ENCODE results near the gene BRD3.

The BRD3 gene

DNA sequence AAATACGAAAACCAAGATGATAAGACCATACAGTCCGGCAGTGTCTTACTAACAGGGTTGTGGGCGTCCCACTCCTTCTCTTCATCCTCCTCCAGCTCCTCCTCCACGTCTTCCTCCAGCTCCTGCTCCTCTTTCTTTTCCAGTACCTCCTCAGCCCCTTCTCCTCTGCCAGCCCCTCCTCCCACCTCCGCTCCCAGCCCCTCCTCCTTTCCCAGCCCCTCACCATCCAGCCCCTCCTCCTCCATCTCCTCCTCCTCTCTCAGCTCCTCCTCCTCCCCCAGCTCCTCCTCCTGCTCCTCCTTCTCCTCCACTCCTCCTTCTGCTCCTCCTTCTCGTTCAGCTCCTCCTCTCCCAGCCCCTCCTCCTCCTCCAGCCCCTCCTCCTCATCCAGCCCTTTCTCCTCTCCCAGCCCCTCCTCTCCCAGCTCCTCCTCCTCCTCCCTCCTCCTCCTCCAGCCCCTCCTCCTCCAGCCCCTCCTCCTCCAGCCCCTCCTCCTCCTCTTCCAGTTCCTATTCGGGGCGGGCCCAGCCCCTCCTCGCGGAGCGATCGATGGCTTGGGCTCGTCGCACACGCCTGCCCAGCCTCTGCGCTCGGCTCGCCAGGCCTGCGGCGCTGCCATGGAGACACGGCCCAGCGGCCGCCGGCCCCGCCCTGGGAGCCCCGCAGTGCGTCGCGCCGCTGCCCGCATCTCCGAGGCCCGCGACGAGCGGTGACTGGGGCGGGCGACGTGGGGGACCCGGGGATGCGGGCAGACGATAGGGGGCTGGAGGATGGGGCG is 42.8 kb downstream of the BRD3 start, which contains the start of gene BRD3OS:
Gene BRD3OS, plus strand, starts transcription at position 654 of the 778 bp plus-strand sequence. CDS start 1,267 bp downstream, outside the sequence.
- peak; percentile 89 for DNase-seq (ENCODE audit: low read depth)

DNA sequence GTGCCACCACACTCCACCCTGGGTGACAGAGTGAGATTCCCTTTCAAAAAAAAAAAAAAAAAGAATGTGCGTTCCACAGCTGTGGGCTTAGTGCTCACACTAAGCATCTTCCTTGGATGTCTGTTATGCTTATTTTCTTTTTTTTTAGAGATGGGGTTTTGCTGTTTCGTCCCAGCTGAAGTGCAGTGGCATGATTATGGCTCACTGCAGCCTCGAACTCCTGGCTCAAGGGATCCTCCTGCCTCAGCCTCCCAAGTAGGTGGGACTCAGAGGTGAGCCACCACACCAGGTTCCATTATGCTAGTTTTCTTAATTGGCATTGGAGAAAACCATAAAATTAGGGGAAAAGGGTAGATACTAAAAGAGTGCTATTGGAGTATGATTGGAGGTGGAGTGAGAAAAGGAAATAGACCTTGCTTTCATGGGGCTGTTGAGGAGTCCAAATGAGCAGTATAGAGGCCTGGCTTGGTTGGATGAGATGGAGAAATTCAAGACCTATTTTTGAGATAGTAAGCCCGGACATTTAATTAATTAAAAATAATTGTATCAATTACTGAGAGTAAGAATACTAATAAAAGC is 43.5 kb downstream of the BRD3 start:
- no peak for DNase-seq (ENCODE audit: low read depth)

DNA sequence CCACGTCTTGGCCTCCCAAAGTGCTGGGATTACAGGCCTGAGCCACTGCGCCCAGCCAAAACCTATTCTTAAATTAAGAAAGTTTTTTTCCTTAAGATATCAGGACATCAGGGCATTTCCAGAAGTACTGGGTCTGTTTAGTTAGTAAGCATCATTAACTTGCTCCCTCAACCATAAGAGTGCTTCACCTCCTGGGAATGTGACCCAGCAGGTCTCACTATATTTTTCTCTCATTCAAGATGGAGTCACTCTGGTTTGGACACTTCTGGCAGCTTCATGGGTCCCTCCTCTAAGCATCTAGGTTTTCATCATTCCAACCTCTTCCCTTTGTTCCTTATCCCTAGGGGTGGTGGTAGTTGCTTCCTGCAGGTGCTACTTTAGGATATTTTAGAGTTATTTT is 52.9 kb downstream of the BRD3 start:
- DNase-seq (ENCODE audit: low read depth): no peak

DNA sequence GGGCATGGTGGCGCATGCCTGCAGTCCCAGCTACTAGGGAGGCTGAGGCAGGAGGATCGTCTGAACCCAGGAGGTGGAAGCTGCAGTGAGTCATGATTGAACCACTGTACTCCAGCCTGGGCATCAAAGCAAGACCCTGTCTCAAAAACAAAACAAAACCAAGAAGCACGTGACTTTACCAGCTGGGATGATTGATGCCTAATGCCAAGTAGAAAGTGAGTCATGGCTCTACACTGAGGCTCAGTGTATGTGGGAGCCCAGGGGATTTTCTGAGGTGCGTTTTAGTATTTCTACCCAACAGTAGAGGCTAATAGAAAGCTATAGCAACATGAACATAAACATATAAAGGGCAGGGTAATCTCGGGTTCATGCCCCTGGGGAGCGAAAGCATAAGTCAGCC is 56.4 kb downstream of the BRD3 start:
- no peak for DNase-seq (ENCODE audit: low read depth)

DNA sequence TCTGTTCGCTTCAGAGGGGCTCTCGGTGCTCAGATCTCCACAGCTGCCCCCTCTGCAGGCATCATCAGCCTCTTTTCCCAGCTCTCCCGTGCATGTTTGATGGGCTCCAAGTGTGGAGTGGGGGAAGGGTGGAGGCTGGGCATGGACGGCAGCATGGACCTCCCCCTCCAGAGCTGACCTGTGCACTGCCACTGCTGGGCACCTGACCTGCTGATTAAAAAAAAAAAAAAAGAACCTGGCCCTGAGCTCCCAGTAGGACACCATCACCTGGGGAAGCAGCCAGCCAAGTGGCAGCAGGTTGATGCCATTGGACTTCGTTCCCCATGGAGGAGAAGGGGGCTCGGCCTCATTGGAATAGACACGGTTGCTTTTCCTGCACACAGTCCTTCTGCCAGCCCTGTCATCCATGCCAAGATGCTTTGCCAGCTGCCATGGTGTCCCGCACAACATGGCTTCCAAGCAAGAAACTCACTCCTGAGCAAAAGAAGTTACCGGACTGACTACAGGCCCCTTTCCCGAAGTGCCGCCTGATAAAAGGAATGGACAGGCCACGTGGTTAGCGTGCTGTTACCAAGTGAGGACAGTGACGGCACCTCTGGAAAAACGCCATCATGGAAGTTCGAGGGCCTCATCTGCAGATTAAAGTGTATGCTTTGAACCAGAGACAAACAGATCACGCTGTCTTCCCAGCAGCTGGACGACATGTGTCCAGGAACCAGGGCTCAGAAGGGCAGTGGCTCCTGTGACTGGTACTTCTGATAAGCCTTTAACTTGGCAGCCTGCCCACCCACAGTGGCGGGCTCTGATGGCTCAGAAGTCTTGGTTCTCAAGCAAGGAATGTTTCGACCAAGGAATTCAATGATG is 57.3 kb downstream of the BRD3 start:
- DNase-seq (ENCODE audit: low read depth): no peak

DNA sequence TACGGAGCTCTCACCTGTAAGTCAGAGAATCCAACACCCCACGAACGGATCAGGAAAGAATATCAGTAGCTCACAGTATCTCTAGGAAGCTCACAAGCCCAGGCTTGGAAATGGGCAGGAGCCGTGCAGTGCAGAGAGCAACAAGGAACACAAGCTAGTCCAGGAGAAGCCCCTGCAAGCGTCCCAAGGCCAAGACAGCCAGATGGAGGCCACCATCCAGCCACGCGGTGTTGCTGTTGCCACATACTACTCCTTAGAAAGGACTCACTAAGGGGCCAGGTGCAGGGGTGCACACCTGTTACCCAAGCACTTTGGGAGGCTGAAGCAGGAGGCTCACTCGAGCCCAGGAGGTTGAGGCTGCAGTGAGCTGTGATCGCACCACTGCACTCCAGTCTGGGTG is 60.3 kb downstream of the BRD3 start:
- no peak for DNase-seq (ENCODE audit: low read depth)

DNA sequence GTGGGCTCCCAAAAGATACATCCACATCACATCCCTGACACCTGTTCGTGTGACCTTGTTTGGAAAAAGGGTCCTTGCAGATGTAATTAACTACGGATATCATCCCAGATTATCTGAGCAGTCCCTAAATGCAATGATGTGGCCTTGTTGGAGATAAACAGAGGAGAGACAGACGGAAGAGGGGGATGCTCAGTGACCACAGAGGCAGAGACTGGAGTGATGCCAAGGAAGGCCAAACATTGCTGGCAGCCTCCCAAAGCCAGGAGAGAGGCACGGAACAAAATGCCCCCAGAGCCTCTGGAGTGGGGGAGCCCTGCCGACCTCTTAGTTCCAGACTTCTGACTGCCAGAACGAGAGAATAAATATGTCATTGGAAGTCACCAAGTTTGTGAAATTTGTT is 60.7 kb downstream of the BRD3 start:
- no peak for DNase-seq (ENCODE audit: low read depth)

DNA sequence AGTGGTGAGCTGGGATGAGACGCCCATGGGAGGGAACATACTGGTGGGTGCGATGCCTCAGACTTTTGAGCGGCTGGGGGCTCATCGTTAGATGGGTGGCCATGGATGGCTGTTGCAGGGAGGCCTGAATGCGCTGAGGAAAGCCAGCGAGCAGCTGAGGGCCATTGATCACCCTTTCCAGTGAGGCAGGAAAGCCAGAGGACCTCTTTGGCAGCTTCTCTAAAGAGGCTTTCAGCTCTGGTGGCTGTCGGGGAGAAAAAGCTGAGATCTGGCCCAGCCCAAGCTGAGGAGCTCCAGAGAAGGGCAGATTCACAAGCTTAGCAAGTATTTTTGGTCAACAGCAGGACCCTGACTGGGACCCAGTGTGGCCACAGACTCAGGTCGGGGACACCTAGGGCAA is 62.4 kb downstream of the BRD3 start:
- DNase-seq (ENCODE audit: low read depth): no peak

DNA sequence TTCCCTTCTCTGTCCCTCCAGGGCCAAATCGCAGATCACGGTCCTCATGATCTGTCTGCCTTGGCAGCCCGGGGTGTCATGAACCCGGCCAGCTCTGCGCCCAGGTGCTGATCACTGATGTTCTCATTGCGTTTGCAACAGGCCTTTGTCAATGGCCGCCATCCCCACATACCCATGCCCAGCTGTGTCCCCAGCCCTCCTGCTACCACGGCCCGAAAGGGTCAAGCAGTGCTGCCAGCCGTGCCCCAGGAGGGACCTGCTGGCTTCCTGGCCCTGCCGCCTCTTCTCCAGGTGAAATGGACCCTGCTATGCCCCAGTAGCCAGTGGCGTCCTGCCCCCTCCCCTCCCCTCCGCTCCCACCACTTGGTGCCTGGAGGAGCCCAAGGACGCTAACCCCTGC is 62.9 kb downstream of the BRD3 start:
- no peak for DNase-seq (ENCODE audit: low read depth)

DNA sequence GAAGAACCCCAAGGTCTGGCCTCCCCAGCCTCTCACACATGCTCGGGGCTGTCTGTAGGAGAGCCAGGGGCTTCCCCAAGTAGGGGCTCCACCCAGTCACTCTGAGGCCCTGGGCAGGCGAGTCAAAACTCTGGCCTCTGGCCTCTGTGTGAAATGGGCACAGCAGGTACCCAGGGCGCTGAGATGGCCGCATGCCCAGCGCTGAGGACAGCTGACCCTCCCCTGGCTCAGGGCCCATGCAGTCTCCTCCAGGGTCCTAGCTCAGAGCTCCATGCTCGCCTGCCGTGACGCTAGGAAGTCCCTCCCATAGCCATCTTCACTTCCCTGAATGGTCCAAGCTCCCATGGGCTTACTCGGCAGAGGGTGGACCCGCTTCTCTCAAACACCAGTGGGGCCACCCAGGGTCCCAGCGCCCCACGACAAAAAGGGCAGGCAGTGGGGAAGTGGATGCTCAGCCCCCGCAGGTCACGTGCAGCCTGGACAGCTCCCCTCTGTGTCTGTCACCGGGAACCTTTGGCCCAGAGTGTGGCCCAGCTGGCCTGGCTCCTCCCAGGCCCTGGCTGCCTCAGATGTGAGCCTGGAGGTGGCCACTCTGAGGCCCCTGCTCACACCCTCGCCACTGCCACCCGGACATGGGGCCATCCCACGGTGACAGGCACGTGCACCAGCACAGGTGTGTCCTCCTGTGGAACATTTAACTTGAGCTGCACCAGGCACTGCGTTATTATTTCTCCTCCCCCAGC is 63.5 kb downstream of the BRD3 start:
- no peak for DNase-seq (ENCODE audit: low read depth)

DNA sequence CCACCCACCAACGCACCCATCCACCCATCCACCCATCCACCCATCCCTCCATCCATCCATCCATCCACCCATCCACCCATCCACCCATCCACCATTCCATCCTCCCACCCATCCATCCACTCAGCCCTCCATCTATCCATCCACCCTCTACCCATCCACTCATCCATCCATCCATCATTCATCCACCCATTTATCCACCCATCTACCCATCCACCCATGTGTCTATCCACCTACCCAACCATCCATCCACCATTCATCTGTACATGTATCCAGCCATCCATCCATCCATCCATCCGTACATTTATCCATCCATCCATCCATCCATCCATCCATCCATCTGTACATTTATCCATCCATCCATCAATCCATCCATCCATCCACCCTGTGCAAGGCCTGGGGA is 64.6 kb downstream of the BRD3 start:
- DNase-seq (ENCODE audit: low read depth): no peak

DNA sequence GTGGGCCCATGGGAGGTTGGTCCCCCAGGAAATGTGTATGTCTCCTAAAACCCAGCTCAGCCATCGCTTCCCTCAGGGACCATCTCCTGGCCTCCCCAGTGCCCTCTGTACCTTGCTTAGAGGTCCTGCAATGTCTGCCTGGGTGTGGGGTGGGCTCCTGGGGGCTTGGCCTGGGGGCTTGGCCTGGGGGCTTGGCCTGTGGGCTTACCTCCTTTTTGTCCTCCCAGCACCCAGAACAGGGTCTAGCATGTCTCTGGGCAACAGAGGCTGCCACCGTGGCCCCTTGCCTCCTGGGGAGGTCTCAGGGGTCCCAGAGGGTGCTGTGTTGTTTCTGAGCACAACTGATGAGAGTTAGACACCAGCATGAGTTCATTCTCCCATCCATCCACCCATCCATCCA is 65.0 kb downstream of the BRD3 start:
- no peak for DNase-seq (ENCODE audit: low read depth)

DNA sequence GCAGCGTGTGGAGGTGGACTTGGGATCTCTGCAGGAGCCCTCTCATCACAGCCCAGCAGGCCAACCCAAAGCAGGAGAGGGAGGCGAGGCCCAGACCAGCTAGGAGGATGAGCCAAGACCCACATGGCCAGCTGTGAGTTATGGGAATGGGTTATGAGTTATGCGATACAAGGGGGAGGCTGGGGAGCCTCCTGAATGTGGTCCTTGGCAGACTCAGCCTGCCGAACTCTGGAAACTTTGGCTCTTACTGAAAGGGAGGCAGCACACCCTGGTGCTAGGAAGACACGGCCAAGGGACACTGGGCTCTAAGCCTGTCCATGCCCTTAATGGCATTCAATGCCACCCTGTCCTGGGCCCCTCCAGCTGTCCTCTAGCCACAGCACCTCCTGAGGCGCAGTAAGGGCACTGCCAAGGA is 68.0 kb downstream of the BRD3 start:
- no peak for DNase-seq (ENCODE audit: low read depth)

DNA sequence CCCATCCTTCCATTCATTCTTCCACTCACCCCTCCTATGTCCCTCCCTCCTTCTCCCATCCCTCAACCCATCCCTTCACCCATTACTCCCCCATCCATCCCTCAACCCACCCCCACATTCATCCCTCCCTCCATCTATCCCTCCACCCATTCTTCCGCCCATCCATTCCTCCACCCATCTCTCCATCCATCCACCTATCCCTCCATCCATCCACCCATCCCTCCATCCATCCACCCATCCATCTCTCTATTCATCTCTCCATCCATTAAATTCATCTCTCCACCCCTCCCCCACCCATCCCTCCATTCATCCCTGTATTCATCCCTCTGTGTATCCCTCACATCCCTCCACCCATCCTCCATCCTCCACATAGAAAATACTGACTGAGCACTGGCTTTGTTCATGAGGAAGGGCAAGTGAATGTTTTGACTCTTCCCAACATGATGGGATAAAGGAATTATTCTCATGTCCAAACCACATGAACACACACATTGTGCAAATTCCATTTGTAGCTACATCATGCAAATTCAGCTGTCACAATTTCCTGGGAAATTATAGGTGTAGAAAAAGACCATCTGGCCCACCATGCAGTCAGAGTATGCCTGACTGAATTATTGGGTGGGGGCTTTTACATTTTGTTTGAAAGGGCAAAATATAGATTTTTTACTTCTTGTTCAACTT is 68.8 kb downstream of the BRD3 start:
- no peak for DNase-seq (ENCODE audit: low read depth)

DNA sequence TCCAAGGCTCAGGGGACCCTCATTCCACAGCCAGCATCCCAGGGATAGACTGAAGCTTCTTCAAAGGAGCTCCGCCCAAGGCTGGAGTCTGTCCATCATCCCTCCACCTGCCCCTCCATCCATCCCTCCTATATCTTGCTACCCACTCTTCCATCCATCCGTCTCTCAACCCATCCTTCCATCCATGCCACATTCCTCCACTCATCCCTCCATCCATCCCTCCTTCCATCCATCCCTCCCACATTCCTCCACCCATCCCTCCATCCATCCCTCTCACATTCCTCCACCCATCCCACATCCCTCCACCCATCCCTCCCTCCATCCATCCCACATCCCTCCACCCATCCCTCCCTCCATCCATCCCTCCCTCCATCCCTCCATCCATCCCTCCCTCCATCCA is 70.2 kb downstream of the BRD3 start:
- no peak for DNase-seq (ENCODE audit: low read depth)

DNA sequence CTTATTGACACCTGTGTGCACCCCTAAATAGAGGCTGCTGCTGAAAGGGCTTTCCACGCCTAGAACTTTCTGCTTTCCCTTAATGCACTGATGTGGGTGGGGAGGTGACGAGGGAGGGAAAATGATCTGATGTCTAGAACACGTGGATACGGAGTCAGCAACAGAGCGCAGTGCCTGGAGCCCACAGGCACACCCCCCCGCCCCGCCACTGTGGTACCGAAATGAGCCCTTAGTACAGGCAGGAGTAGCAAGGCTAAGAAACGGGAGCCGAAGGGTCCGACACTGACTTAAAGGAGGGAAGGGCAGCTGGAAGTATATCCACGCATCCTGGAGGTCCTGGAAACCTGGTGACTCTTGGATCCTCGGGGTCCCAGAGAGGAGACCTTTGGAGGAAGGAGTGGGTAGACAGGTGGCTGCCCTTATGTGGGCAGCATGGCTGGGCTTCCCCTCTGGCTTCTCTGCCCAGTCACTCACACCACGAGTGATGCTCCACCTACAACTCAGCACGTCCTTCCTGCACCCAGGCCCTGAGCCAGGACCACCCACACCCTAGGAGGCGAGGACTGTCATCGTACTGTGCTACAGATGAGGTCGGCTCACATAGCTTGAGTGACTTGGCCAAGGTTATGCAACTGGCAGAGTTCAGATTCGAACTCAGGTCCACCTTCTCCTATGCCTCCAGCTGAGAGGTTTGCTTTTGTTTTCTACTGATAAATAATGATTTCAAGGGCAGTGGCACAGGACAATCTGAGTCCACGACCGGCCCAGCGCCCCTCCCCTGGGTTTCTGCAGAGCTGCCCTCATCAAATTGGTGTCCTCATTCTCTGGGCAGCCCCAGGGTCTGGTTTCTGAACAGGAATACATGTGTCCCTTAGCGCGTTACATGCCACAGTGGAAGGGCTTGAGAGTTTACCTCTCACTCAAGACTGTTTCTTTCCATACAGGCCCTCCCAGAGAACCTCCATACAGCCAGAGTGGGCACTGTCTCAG is 71.0 kb downstream of the BRD3 start:
- no peak for DNase-seq (ENCODE audit: low read depth)

DNA sequence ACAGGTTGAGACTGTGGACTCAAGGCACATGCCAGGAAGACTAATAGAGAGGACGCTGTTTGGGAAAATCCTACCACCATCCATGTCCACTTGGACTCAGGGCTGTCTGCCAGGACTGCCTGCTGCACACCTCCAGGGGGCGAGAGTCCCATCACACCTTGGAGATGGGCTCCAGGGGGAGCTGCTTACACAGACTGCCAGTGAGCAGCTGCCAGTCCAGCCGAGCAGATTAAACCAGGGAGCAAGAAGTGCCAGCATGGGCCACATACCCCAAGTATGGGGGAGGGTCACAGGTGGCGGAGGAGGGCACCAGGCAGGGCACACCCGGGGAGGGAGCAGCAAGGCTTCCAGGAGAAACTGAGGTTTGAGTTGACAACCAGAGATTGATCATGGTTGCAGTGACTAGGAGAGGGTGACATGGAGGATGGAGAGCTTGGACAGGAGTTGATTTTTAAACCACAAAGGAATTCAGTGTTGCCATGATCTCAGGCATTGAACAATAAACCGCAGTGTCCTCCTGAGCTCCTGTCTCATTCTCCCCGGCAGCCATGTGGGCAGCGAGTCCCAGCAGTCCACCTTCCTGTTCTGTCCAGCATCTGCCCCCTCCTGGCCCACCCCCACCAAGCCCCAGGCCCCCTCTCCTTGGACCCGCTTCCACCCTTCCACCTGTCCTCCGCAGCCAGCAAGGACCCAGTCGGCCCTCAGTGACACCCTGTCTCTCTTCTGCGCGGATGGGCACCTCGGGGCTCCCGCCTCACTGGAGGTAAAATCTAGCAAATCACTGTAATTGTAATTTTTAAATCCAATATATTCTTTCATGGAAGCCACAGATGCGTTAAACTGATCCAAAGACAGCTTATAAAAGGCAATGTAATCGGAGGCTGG is 72.6 kb downstream of the BRD3 start:
- no peak for DNase-seq (ENCODE audit: low read depth)

DNA sequence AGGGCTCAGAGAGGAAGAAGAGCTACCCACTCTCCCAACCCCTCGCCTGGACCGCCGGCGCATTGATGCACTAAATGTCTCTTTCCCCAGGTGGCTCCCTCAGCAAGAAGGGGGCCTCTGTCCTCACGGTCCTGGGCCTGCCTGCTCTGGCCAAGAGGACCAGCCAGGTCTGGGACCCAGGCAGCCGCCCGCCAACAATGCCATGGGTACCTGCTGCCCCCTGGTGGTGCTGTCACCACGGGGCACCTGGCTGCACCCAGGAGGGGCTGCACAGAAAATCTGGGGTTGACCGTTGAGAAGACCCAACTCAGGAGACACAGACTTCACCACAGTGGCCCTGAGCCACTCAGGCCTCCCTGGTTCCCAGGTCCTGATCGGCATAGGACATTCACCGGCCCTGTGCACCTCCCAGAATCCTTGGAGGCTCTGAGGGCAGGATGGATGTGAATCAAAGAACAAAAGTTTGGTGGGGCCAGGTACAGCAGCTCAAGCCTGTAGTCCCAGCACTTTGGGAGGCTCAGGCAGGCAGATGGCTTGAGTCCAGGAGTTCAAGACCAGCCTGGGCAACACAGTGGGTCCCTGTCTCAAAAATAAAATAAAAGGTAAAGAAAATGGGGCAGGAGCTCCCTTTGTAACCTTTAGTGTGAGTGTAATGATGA is 73.3 kb downstream of the BRD3 start:
- DNase-seq (ENCODE audit: low read depth): peak; percentile 71
